ENCODE measurements around the gene PPT2.
"Not testable (repeated sequence)": the region's sequence is repeated elsewhere in the genome, so short reads cannot be mapped to it uniquely, and the experiment has no call there.

PPT2 gene

DNA sequence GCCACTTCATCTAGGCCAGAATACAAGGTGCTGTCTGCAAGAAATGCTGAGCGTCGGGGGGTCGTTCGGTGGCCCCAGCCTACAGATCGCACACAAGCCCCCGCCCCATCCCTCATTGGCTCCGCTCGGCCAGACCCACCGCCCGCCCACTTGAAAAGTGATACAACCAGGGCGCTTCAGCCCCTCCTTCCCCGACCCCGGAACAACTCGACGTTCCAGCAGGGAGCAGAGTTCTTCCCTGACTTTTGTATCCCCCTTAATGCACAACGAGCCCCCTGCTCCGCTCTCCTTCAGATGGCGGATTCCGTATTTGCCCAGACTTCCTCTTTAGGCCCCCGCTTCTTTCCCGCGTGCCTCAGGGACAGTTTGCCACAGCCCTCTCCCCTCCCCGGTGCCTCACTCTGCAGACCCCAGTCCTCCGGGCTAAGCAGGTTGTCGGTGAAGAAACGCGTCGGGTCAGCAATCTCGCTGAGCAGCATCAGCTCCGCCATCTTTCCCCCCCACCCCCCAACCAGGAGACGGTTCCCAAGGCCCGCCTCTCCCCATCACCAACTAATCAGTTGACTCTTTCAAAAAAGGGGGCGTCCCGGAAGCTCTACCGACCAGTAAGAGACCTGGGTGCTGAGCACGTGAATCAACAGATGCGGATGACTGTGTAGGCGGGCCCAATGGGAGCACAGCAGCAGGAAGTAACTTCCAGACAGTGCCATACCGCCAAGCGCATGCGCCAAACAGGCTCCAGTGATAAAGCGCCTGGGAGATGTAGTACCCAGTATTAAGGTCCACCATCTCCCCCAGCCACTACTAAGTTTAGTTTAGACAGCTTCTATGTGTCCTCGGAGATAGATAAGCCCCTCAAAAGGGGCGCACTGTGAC is 26.0 kb upstream of the PPT2 start, which contains the start of gene ATF6B:
TSS of gene ATF6B (minus strand) at position 530 of the 876 bp plus-strand sequence. CDS start at position 491, 39 bp downstream.
- DNase-seq: peak; percentile 98

DNA sequence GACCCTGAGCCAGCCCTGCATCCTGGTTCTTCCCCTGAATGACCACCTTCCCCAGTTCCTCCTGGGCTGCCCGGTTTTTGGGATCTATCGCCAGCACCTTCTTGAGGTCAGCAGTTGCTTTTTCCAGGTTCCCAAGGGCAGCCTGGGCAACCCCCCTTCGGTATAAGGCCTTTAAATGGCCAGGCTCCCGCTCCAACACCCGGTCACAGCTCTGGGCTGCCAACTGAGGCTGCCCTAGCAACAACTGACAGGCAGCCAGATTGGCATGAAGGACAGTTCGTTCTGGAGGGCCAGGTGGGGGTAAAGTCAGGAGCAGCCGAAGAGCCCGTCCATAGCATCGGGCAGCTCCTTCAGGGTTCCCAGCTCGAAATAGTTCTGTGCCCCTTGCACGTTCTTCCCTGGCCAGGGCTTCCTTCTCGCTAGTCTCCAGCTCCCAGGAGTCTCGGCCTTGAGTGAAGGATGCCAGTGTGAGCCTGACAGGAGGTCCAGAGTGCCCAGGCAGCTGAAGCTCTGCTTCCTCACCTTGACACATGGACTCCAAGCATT is 25.1 kb upstream of the PPT2 start:
- DNase-seq: no peak

DNA sequence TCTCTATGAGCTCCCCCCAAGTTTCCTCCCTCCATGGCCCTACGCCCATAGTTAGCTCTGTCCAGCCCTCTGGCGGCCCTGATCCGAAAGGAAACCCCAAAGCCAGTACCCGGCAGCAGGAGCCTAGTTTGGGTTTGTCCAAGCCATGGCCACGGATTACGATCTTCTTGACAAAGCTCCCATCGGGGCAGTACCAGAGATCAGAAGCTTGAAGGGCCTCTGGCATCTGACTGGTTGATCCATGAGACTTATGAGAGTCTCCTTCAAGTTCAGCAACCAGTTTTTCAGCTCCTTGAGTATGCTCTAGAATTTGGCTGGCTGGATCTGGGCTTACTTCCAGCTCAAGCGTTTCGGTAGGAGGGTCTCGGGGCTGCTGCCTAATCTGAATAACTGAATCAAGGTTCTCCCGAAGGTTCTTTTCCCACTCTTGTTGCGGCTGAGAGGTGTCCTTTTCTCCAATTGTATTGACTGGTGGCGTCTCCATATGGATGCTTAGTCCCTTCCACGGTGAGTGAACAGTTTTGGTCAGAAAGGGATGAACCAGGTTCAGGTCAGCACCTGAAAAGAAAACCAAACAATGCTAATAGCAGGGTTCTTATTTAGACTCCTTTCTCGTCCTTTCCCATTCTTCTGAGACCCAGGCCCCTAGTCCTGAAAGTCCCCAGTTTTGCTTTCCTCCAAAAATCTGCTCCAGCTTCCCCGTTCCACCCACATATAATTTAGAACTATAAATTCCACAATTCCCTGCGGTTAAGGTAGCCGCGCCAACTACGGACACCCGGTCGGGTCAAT is 24.4 kb upstream of the PPT2 start:
- DNase-seq: peak; percentile 73

DNA sequence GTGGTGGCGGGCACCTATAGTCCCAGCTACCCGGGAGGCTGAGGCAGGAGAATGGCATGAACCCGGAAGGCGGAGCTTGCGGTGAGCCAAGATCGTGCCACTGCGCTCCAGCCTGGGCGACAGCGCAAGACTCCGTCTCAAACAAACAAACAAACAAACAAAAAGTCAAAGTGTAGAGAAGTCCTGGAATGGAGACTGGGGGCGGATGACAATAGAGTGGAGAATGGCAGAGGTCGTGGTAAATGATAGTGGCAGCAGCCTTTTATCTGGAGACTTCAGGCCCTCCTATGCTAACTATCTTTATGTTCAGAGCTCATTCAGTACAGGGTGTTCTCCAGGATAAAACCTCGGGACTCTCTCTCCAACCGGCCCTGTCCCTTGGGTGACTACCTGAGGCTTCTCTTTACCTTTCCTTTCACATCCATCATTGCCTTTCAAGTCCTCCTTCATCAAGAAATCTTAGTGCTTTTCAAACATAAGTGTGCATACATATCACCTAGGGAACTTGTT is 22.4 kb upstream of the PPT2 start:
- DNase-seq: no peak

DNA sequence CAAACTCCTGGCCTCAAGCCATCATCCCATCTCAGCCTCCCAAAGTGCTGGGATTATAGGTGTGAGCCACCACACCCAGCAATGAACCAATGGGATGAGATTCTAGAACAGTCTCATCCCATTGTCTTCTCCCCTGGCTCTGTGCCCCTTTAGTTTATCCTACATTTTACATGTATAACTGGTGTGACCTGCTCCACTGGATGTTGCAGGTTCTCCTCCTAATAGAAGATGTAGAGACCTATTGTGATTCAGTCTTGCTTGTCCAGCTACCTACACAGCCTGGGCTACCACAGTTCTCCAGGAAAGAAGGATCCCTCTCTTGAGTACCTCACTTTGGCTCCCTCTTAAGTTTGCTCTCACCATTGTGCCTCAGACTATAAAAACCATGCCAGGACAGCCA is 21.8 kb upstream of the PPT2 start:
- no peak for DNase-seq

DNA sequence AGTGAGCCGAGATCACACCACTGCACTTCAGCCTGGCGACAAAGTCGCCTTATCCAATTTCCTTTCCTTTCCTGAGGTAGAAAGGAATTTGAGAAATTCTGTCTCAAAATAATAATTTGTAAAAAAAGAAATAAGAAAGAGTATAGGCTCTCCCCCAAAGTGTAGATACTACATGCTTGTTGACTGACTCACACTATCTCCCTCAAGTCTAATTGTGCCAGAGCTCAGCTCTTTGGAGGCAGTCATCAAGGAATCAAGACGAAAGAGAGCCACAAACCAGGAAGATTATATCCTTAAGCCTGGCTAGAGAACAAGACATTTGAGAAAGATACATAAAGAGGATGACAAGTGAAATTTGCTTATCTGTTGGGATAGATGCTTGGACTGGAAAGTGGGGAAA is 20.2 kb upstream of the PPT2 start:
- DNase-seq: no peak

DNA sequence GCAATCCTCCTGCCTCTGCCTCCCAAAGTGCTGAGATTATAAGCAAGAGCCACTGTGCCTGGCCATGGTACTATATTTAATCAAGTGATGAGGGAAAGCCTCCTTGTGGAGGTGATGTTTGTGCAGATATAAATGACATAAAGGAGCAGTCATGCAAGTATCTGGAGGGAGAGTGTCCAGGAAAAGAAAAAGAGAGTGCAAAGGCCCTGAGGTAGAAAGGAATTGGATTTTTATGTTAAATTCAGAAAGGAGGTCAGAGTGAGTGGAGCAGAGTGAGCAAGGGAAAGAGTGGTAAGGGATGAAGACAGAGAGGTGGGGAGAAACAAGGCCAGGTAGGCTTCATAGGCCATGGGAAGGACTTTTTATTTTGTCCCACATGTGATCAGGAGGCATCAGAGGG is 16.5 kb upstream of the PPT2 start:
- DNase-seq: no peak

DNA sequence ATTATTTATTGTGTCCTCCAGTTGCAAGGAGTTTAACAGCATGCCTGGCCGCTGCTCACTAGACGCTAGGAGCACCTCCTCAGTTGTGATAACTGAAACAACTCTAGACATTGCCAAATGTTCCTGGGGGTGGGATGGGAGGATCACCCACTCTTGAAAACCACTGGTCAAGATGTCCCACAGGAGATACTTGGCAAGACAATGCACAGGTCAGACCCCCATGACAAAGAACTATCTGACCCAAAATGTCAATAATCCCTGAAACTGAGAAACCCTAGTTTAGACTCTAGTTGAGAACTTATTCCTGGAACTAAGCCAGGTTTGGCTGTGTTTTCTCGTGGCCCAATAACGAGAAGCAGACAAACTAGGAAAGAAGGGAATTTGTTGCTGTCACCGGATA is 14.4 kb upstream of the PPT2 start:
- DNase-seq: no peak

DNA sequence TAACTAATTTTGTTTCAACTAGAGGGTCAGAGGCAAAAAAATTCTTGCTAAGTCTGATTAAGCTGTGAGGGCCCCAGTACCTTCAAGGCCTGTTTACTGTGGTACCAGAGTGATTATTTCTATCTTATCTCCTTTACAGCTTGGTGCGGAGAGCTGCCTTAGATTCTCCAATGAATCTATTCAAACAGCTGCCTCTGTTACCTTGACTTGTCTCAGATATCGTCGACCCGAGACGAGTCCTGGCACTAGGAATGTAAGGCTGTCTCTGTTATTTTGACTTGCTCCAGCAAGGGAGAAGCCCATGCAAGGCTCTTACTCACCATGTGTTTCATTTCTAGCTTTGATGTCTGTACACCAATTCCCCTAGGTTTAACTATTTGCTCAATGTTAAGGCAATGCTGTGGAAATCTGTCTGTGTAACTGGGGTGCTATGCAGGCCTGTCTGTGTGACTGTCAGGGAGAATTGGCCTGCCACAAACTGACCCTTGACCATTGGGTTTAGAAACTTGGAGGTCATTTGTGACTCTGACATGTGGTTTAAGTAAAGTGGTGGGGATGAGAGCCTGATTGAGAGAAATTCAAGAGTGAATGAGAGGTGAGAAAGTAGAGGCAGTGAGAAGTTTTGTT is 13.4 kb upstream of the PPT2 start:
- DNase-seq: no peak

DNA sequence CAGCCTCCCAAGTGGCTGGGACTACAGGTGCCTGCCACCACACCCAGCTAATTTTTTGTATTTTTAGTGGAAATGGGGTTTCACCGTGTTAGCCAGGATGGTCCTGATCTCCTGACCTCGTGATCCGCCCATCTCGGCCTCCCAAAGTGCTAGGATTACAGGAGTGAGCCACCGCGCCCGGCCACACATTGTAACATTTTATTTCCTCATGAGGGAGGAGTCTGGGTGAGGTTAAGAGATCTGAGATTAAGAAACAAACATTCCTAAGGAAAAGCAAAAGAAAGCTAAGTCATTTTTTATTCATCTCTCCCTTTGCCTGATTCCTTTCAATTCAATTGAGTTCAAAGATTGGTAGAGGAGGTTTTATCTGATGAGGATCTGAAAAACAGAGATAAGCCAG is 9.7 kb upstream of the PPT2 start:
- not testable (repeated sequence) for DNase-seq

DNA sequence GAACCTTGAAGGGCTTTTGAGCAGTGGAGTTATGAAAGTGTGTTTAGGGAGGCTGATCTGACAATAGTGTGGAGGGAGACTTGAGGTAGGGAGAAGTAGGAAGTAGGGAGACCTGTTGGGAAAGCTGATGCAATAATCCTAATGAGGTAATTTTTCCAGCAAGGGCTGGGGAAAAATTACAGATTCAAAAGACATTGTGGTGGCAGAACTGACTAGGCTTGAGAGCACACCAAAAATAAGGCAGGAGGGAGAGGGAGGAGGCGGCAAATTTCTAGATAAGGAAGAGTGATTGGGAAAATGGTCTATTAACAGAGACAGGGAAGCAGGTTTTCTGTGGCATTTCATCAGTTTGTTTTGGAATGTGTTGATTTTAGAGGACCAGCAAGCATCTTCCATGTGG is 7.7 kb upstream of the PPT2 start:
- DNase-seq: no peak

DNA sequence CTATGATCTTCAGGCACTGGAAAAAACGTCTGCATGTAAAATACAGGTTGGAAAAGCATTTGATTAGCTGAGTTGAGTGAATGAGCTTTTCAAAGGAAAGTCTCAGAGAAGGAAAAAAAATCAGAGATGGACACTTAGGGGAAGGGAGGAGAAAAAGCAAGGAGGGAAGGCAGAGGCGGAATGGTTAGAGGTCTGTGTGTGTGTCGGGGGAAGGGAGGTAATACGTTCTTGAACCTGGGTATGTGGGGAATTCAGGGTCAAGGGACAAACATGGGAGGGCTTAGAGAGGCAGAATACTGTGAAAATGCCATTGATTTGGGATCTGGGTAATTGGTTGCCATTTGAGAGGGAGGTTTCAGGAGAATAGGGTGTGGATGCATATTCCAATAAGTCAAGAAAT is 7.3 kb upstream of the PPT2 start:
- no peak for DNase-seq

DNA sequence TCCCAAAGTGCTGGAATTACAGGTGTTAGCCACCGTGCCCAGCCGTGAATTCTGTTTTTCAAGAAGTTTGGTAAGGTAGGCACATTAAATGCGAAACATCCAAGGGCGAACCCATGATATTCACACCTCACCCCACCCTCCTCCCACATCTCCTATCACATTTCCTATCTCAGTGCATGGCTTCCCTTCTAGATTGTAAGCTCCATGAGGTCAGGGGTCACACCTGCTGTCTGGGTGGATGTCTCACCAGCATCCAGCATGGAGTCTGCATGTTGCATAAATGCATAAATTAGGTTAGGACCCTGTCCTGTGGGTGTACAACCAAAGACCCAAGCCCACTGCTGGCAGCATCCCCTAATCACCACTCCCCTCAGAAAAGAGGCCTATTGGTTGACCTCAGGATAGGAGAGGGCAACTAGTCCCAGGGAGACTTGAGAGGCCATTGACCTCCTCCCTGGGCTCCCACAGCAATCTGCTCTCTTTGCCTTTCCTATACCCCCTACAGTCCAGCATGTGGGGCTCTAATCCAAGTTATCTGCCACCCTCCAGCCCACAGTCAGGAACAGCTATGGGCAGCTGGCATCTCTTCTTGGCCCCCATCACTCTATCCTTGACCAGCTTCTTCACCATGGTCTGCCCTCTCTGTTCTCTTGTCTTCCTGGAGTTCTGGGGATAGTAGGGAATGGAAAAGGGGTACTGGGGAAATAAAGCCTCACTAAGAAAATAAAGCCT is 6.4 kb upstream of the PPT2 start:
- no peak for DNase-seq

DNA sequence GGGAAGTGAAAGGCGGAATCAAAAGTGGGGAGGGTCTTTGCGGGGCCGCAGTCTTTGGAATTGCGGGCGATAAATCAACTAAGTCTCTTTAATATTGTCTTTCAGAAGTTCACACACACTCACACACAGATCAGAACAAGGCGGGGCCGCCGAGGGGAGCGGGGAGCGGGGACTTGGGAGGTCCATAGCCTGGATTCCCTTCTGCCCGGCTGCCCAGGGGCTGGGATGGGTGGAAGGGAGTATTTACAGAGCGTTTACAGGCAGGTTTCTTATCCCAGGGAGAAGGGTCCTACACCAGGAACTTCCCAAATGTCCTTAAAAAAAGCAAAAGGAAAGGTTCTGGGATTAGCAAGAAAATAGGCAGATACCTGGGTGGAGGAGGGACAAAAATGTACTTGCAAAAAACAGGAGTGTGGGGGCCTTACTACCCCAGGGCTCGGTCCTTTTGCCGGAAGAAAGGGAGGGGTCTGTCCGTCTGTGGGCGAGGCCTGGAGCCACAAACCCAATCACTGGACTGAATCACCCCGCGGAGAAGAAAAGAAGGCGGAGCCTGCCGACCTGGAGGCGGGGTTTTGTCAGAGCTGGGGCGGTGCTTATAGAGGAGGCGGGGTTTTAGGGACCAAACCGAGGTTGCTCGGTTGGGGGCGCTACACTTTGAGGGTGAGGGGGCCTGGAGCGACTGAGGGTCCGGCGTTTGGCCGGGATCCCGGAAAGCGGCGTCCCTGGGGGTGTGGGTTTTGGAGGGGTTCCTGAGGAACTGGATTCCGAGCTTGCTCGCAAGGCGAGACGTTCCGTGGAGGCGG is 5.5 kb upstream of the PPT2 start:
- DNase-seq: no peak

DNA sequence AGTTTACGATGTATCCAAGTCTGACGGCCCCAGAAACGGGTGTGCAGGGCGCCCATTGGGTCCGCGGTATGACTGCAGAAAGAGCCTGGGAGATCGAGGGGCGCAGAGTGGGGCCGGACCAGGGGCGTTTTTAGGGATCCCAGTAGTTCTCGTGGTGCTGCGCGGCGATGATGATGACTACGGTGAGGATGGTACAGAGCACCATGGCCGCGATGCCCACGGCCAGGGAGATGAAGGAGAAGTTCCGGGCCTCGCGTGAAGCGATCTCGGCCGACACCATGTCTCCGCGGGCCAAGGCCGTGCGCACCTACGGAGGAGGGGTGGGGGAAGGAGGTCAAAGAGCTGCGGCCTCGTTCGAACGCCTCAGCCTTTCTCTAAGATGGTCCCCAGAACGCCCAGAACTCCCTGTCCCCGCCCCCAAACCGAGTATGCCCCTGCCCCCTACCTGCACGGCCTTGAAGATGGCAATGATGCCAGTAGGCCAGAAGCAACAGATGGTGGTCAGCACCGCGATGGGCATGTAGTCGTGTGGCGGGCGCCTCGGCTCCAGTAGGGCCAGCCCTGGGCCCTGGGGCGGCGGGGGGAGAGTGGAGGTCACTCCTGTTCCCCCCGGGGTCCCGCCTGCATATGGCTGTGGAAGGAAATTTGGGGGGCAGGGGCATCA is 4.7 kb upstream of the PPT2 start:
- no peak for DNase-seq

DNA sequence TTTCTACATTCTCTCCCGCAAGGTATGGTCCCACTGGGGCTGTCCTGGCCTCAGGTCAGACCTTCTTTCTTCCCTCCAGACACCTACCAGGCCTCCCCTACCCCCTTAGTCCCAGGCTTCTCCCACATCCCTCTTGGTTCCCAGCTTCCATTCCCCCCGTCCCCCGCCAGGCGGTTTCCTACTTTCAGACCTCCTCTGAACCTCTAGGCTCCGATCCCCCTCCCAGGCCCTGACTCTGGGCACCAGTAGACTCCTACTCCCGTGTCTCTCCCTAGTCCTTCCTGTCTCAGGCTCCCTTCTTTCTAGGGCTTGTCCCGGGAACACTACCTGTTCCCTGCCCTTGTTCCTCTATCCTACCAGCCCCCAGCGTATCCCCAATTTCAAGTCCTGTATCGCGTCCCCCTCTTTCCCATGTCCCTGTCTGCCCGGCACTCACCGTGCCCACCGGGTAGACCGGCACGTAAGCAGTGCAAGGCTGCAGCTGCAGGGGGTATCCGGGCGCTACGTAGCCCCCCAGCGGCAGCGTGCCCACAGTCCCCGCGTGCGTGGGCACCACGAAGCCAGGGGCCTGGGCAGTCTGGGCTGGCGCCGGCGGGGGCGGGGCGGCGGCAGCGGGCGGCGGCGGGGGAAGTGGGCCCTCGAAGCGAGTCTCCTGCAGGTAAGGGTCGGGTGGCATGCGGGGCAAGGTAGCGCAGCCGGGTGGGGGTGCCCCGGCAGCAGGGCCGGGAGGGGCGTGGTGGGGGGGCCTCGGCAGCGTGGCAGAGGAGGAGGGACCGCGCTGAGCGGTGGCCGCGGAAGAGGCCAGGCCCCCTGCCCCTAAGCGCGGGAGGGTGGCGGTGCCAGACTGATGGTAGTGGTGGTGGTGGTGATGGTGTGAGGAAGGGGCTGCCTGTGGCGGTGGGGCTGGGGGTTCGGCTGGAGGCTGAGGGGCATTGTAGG is 3.7 kb upstream of the PPT2 start:
- no peak for DNase-seq

DNA sequence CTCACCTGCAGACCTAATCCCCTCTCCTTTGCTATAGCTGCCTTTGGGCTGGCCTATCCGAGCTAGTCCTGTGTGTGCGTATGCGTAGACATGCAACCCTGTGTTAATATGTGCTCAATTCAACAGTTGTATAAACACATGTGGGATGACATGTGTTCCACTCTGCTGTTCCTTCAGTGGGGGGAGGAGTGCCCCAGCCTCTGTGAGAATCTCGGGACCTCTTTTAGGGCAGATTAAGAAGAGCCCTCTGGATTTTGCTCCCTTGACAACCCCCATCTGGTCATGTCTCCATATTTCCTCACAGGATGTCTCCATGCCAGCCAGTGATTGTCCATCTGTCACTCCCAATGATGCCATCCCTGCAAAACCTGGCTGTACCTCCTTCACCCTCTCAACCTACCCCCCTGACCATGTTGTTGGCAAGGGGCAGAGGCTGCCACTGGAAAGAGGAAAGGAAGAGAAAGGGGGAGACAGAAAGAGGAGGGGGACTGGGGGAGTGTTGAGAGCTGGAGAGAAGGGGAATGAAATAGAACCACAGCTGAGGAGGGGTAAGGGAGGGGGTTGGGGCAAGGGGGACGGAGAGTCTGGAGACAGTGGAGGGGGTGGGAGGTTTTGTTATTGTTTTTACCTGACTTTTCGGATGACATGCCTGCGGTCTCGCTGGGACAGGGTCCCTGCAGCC is 2.6 kb upstream of the PPT2 start:
- DNase-seq: no peak

DNA sequence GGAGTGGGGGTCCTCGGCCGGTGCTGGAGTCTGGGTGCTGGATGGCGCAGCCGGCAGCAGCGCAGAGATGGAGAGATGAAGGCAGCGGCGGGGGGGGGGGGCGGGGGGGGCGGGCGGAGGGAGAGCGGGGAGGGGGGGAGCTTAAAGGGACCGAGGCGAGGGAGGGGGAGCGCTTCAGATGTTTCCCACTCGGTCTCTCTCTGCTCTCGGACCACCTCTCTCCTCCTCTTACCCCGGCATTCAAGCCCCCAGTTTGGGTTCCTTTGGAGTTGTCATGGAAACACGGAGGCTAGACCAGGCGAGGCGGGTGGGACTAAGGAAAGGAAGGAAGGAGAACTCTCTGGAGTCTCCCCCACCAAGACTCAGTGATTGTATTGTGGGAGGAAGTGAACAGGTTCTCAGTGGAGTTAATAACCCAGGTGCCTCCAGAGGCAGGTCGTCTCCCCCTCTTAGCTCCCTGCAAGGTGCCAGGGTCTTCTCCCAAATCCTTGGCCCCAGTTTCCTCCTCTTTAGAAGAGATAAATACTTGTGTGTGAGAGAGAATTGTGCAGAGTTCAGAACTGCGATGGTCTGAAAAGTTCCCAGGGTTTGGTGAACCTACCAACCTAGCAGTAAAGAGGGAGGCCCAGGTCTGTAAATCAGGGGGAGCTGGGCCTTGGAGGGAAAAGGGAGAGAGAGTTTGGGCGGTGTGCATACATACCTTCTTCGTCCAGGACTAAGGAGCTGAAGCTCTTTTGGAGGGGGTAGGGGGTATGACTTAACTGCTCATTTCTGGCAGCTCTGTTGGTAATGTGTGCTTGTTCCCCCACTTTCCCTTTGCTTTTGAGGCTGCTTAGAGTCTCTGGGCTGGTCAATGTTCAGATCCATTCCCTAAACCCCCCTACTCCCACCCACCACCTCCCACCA is 1.8 kb upstream of the PPT2 start, which contains the start of gene PRRT1:
TSS of gene PRRT1 (minus strand) at position 77 of the 906 bp plus-strand sequence. CDS start 112 bp downstream, outside the sequence.
- DNase-seq: no peak

Measured in NCI-H1105 (cell line).